ENCODE measurements around the gene DUSP7.
A peak's percentile ranks its signal among the peaks of the same experiment; 100 is the strongest.

Gene DUSP7

DNA sequence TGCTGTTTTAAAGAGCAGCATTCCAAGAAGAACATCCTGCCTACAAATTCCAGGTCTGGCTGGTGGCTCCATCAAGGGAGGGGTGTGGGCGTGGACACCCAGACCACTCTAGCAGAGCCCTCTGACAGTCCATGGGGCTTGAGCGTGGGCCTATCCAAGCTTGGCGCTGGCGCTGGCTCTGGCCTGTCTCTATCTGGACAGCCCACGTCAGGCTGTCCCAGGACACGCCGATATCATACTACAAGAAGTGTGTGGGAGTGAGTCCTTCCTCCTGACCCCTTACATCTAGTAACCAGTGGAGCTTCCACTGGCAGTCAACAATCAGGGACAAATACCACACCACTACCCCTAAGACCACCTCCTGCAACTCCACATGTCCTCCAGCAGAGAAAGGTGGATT lies 17.1 kb upstream of the DUSP7 start:
- Histone ChIP-seq H3K4me3 (ENCODE audit: low read length in 2 of 2) (no peak overlapping the region), H3K9me3 (ENCODE audit: control insufficient read depth in 2 of 2, low read length in 2 of 2) (no peaks in the 10 kb centered on the region), H3K27me3 (ENCODE audit: control insufficient read depth in 1 of 2, insufficient read depth in 2 of 2, low read length in 2 of 2) (no peaks in the 10 kb centered on the region), H3K4me1 (ENCODE audit: control insufficient read depth, insufficient read depth, low read length) (peaks cover 37% of the 10 kb centered on the region), H3K36me3 (ENCODE audit: control insufficient read depth in 2 of 2, insufficient read depth in 2 of 2, low read length in 2 of 2) (no peaks in the 10 kb centered on the region), H3K9ac (ENCODE audit: low read length in 2 of 2) (no peak overlapping the region), H3K27ac (ENCODE audit: low read length) (no peak overlapping the region)

DNA sequence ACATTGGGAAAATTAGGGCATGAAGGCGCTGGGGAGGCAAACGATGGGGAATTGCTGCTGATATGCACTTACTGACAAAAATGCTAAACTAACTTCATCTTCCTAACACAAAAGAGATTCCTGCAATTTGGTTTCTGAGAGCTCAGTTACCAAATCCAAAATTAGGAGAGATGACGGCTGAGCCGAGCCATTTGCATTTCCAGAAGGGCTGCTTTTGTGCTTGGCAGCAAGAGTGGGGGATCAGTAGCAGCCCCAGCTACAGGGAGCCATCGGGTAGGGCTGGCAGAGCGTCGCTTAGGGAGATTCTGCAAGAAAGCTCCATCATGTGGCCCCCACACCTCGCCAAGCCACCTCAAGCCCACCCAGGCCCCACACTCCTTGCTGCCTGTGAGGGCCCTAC lies 16.1 kb upstream of the DUSP7 start:
- no peaks in the 10 kb centered on the region for H3K9me3 ChIP-seq (ENCODE audit: control insufficient read depth in 2 of 2, low read length in 2 of 2)
- H3K4me3 ChIP-seq (ENCODE audit: low read length in 2 of 2) = no peak overlapping the region
- no peaks in the 10 kb centered on the region for H3K36me3 ChIP-seq (ENCODE audit: control insufficient read depth in 2 of 2, insufficient read depth in 2 of 2, low read length in 2 of 2)
- no peaks in the 10 kb centered on the region for H3K27me3 ChIP-seq (ENCODE audit: control insufficient read depth in 1 of 2, insufficient read depth in 2 of 2, low read length in 2 of 2)
- no peak overlapping the region for H3K9ac ChIP-seq (ENCODE audit: low read length in 2 of 2)
- no peak overlapping the region for H3K27ac ChIP-seq (ENCODE audit: low read length)
- peaks cover 30% of the 10 kb centered on the region for H3K4me1 ChIP-seq (ENCODE audit: control insufficient read depth, insufficient read depth, low read length)

DNA sequence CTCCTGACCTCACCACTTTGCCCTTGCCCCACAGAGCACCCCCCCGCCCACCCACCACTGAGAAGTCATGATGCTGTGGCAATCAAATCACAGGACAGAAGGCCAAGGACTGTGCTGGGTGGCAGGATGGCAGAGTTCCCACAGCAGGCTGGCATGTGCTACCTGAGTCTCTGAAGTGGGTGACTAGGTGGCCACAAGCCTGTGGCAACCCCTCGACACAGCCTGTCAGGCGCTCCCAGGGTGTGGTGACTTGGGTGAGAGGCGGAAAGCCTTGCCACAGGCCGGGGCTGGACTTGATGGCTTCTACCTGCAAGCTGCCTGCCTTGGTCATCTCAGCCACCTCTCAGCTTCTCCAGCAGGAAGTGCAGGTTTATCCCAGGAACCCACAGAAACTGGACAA lies 15.6 kb upstream of the DUSP7 start:
- Histone ChIP-seq H3K4me1 (ENCODE audit: control insufficient read depth, insufficient read depth, low read length) (peaks cover 25% of the 10 kb centered on the region), H3K36me3 (ENCODE audit: control insufficient read depth in 2 of 2, insufficient read depth in 2 of 2, low read length in 2 of 2) (no peaks in the 10 kb centered on the region), H3K9me3 (ENCODE audit: control insufficient read depth in 2 of 2, low read length in 2 of 2) (no peaks in the 10 kb centered on the region), H3K4me3 (ENCODE audit: low read length in 2 of 2) (no peak overlapping the region), H3K27me3 (ENCODE audit: control insufficient read depth in 1 of 2, insufficient read depth in 2 of 2, low read length in 2 of 2) (no peaks in the 10 kb centered on the region), H3K9ac (ENCODE audit: low read length in 2 of 2) (no peak overlapping the region), H3K27ac (ENCODE audit: low read length) (no peak overlapping the region)

DNA sequence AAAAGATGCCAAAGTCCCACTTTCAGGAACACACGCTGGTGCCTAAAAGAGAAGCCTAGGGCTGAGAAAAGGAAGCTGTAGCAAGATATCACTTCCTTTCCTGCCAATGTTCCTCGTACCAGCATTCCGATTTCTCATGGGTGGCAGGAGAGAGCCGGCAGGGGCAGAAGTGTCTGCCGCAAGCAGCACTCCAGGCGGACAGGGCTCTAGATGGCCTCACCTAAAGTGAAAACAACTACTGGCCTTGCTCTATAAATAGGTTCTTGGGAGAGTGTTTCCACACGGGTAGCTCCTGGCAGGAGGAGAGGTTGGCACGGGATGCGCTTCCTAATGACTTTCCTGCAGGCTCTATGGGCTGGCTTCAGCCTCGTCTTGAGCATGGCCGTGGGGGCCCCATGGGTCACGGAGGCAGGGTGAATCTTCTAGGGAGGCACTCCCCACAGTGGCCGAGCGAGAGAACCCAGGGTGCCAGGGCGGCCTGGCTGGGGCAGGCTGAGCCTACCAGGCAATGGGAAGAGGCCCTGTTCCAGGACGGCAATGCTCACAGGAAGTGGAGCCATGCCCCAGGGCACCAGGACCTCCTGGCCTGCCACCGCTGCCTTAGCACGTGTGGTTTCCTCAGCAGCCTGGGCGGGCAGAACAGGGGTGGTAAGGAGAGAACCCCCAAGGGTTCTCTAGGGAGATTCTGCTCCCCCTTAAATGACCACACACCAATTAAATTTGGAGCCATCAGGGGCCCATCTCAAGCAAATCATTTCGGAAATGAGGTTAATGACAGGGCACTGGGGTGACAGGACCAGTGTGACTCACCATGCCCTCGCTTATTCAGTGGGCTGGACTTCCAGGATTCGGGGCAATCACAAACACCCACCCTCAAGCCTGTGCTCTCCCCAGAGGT lies 14.6 kb upstream of the DUSP7 start:
- Histone ChIP-seq H3K9me3 (ENCODE audit: control insufficient read depth in 2 of 2, low read length in 2 of 2) (no peaks in the 10 kb centered on the region), H3K9ac (ENCODE audit: low read length in 2 of 2) (peak overlapping the region in 1 of 2 donors; percentile 47), H3K4me1 (ENCODE audit: control insufficient read depth, insufficient read depth, low read length) (peaks cover 21% of the 10 kb centered on the region), H3K27me3 (ENCODE audit: control insufficient read depth in 1 of 2, insufficient read depth in 2 of 2, low read length in 2 of 2) (no peaks in the 10 kb centered on the region), H3K36me3 (ENCODE audit: control insufficient read depth in 2 of 2, insufficient read depth in 2 of 2, low read length in 2 of 2) (no peaks in the 10 kb centered on the region), H3K4me3 (ENCODE audit: low read length in 2 of 2) (peak overlapping the region in 1 of 2 donors; percentile 55), H3K27ac (ENCODE audit: low read length) (peak overlapping the region; percentile 67)

DNA sequence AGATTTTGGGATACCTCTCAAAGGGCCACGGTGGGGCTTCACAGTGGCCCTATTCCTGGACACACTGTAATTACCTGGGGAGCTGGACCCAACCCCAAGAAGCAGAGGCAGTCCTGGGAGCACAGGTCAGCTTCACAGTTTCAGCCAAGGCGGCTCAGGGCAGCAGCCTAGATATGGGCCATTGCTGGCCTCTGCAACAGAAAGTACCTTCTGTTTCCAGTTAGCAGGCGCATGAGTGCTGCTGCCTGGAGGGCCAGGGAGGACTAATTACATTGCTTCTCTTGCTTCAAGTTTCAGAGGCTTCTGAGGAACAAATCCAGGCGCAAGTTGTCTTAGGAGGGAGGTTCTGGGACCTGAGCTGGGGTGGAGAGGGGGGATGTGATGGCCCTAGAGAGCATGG lies 13.5 kb upstream of the DUSP7 start:
- Histone ChIP-seq H3K4me1 (ENCODE audit: control insufficient read depth, insufficient read depth, low read length) (peaks cover 21% of the 10 kb centered on the region), H3K27ac (ENCODE audit: low read length) (peak overlapping the region; percentile 67)

DNA sequence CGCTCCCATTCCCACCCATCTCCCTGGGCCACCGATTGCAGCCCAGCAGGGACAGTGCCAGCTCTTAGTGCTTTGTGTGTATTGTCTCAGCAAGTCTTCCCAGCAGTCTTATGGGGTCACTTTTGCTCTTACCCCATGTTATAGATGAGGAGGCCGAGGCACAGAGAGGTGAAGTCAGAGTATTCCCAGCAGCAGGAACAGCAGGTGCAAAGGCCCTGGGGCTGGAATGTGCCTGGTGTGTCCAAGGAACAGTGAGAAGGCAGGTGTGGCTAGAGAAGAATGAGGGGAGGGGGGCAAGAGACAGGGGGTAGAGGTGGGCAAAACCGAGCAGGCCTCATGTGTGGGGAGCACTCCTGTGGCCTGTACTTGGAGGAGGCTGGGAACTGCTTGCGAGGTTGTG lies 12.8 kb upstream of the DUSP7 start:
- Histone ChIP-seq H3K9ac (ENCODE audit: low read length in 2 of 2) (no peak overlapping the region), H3K27me3 (ENCODE audit: control insufficient read depth in 1 of 2, insufficient read depth in 2 of 2, low read length in 2 of 2) (no peaks in the 10 kb centered on the region), H3K4me3 (ENCODE audit: low read length in 2 of 2) (no peak overlapping the region), H3K9me3 (ENCODE audit: control insufficient read depth in 2 of 2, low read length in 2 of 2) (no peaks in the 10 kb centered on the region), H3K36me3 (ENCODE audit: control insufficient read depth in 2 of 2, insufficient read depth in 2 of 2, low read length in 2 of 2) (no peaks in the 10 kb centered on the region), H3K4me1 (ENCODE audit: control insufficient read depth, insufficient read depth, low read length) (peaks cover 21% of the 10 kb centered on the region), H3K27ac (ENCODE audit: low read length) (no peak overlapping the region)

More for the DNA sequence above, 13.5 kb upstream of the DUSP7 start:
- Histone ChIP-seq H3K36me3 (ENCODE audit: control insufficient read depth in 2 of 2, insufficient read depth in 2 of 2, low read length in 2 of 2) (no peaks in the 10 kb centered on the region), H3K4me3 (ENCODE audit: low read length in 2 of 2) (peak overlapping the region in 1 of 2 donors; percentile 55), H3K9ac (ENCODE audit: low read length in 2 of 2) (no peak overlapping the region), H3K9me3 (ENCODE audit: control insufficient read depth in 2 of 2, low read length in 2 of 2) (no peaks in the 10 kb centered on the region), H3K27me3 (ENCODE audit: control insufficient read depth in 1 of 2, insufficient read depth in 2 of 2, low read length in 2 of 2) (no peaks in the 10 kb centered on the region)

DNA sequence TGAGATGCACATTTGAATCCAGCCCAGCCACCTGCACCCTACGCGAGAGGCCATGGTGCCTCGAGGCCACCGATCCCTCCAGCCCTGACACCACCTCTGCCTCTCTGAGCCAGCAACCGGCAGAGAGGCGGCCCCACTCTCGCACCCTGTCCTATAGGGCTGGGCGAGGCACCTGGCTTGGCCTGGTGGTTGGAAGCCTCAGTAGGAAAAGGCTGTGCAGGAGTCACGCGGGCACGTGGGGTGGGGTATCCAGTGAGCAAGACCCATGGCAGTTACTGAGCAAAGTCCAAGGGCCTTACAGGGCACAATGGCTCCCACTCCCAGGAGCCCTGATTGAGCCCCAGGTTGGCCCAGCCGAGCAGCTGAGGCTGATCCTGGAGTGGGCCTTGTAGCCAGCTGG lies 12.4 kb upstream of the DUSP7 start:
- H3K9me3 ChIP-seq (ENCODE audit: control insufficient read depth in 2 of 2, low read length in 2 of 2) = no peaks in the 10 kb centered on the region
- H3K36me3 ChIP-seq (ENCODE audit: control insufficient read depth in 2 of 2, insufficient read depth in 2 of 2, low read length in 2 of 2) = no peaks in the 10 kb centered on the region
- peaks cover 21% of the 10 kb centered on the region for H3K4me1 ChIP-seq (ENCODE audit: control insufficient read depth, insufficient read depth, low read length)
- H3K27me3 ChIP-seq (ENCODE audit: control insufficient read depth in 1 of 2, insufficient read depth in 2 of 2, low read length in 2 of 2) = no peaks in the 10 kb centered on the region
- no peak overlapping the region for H3K9ac ChIP-seq (ENCODE audit: low read length in 2 of 2)
- no peak overlapping the region for H3K27ac ChIP-seq (ENCODE audit: low read length)
- H3K4me3 ChIP-seq (ENCODE audit: low read length in 2 of 2) = no peak overlapping the region

DNA sequence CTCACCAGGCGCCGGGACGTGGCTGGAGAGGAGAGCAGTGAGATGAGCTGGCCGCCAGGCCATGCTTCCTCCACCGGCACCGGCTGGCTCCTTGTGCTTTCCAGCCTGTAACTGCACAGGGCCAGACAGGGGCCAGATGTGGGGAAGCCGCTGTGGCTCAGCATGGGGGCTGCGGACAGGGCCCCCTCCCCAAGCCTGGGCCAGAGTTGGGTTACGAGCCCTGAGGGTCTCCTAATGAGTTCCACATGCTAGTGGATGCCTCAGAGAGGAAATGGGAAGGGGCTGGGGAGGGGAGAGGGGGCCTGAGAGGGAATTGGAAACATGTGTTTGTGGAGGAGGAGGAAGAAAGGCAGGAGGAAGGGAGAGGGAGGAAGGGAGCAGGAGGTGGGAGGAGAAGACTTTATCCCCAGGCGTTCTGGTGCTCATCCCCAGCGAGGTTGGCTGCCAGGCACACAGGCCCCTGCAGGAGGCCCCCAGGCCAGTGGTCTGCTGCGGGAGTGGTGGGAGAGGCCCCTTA lies 11.7 kb upstream of the DUSP7 start:
- H3K36me3 ChIP-seq (ENCODE audit: control insufficient read depth in 2 of 2, insufficient read depth in 2 of 2, low read length in 2 of 2) = no peaks in the 10 kb centered on the region
- peaks cover 21% of the 10 kb centered on the region for H3K4me1 ChIP-seq (ENCODE audit: control insufficient read depth, insufficient read depth, low read length)
- H3K9ac ChIP-seq (ENCODE audit: low read length in 2 of 2) = no peak overlapping the region
- no peaks in the 10 kb centered on the region for H3K9me3 ChIP-seq (ENCODE audit: control insufficient read depth in 2 of 2, low read length in 2 of 2)
- H3K27ac ChIP-seq (ENCODE audit: low read length) = no peak overlapping the region
- no peak overlapping the region for H3K4me3 ChIP-seq (ENCODE audit: low read length in 2 of 2)
- H3K27me3 ChIP-seq (ENCODE audit: control insufficient read depth in 1 of 2, insufficient read depth in 2 of 2, low read length in 2 of 2) = no peaks in the 10 kb centered on the region

DNA sequence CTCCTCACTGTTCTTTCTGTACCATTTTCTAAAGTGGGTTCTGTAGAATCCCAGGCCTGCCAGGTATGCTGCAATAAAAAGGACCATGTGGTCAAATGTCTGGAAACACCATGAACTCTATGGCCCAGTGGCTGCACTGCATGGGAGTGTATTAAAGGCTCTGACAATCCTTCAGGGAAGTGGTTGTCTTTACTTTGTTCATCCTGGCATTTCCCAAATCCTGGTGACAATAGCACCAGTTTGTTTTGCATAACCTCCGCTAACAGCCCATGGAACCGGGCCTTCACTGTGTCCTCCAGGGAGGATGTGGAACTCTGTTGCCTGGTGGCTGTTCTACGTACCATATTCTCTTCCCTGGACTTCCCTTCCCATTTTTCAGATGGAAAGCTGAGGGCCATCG lies 11.2 kb upstream of the DUSP7 start:
- Histone ChIP-seq H3K36me3 (ENCODE audit: control insufficient read depth in 2 of 2, insufficient read depth in 2 of 2, low read length in 2 of 2) (no peaks in the 10 kb centered on the region), H3K27ac (ENCODE audit: low read length) (no peak overlapping the region), H3K9me3 (ENCODE audit: control insufficient read depth in 2 of 2, low read length in 2 of 2) (no peaks in the 10 kb centered on the region), H3K27me3 (ENCODE audit: control insufficient read depth in 1 of 2, insufficient read depth in 2 of 2, low read length in 2 of 2) (no peaks in the 10 kb centered on the region), H3K4me1 (ENCODE audit: control insufficient read depth, insufficient read depth, low read length) (peaks cover 21% of the 10 kb centered on the region), H3K4me3 (ENCODE audit: low read length in 2 of 2) (peak overlapping the region in 1 of 2 donors; percentile 15), H3K9ac (ENCODE audit: low read length in 2 of 2) (no peak overlapping the region)

DNA sequence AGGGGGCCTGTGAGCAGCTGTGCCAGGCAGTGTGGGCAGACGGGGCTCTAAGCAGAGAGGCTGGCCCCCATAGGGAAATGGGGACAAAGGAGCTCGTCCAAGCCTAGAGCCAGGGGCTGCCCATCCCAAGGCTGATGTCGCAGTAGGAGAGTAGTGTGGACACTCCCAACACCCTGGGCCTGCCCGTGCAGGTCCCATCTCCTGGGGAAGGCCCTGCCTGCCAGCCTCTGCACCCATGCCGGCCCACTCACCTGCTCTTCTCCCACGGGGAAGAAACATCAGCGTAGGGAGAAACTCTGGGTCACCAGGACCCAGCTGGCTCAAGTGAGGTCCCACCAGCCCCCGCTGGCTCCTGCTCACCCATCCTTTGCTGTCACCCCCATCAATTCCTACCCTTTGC lies 10.7 kb upstream of the DUSP7 start:
- no peak overlapping the region for H3K27ac ChIP-seq (ENCODE audit: low read length)
- no peak overlapping the region for H3K9ac ChIP-seq (ENCODE audit: low read length in 2 of 2)
- H3K4me1 ChIP-seq (ENCODE audit: control insufficient read depth, insufficient read depth, low read length) = peaks cover 21% of the 10 kb centered on the region
- no peak overlapping the region for H3K4me3 ChIP-seq (ENCODE audit: low read length in 2 of 2)
- no peaks in the 10 kb centered on the region for H3K27me3 ChIP-seq (ENCODE audit: control insufficient read depth in 1 of 2, insufficient read depth in 2 of 2, low read length in 2 of 2)
- no peaks in the 10 kb centered on the region for H3K36me3 ChIP-seq (ENCODE audit: control insufficient read depth in 2 of 2, insufficient read depth in 2 of 2, low read length in 2 of 2)
- no peaks in the 10 kb centered on the region for H3K9me3 ChIP-seq (ENCODE audit: control insufficient read depth in 2 of 2, low read length in 2 of 2)

DNA sequence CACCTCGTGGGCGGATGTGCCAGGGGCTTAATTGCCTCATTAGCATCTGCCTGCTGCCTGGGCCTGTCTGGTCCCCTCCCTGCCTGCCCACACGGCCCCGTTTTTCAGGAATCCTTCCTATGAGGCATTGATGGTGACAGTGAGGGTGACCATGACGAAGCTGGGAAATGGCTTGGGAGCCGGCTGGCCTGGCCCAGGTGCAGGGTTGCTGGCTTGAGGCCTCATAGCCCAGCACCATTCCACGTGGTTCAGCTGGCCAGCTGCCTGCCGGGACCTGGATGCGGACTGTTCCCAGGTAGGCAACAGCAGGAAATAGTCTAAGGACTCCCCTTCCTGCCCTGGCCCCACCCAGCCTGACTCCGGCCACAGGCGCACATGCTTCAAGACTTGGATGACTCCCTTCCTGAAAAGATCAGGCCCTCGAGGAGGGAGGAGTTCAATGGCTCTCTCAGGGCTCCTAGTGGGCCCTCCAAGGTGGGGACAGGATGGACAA lies 8.9 kb upstream of the DUSP7 start:
- Histone ChIP-seq H3K9ac (ENCODE audit: low read length in 2 of 2) (no peak overlapping the region), H3K4me1 (ENCODE audit: control insufficient read depth, insufficient read depth, low read length) (peaks cover 6% of the 10 kb centered on the region), H3K27ac (ENCODE audit: low read length) (no peak overlapping the region), H3K27me3 (ENCODE audit: control insufficient read depth in 1 of 2, insufficient read depth in 2 of 2, low read length in 2 of 2) (no peaks in the 10 kb centered on the region), H3K4me3 (ENCODE audit: low read length in 2 of 2) (no peak overlapping the region), H3K36me3 (ENCODE audit: control insufficient read depth in 2 of 2, insufficient read depth in 2 of 2, low read length in 2 of 2) (no peaks in the 10 kb centered on the region), H3K9me3 (ENCODE audit: control insufficient read depth in 2 of 2, low read length in 2 of 2) (no peaks in the 10 kb centered on the region)
